Mesendoderm (in vitro differentiated cells): ENCODE data around the gene PXN.
"Not testable (repeated sequence)": the region's sequence is repeated elsewhere in the genome, so short reads cannot be mapped to it uniquely, and the experiment has no call there.

Source experiments
- DNase-seq: peaks from one replicate; pipeline ENCODE4 v3.0.0; 2013
- H2AK5ac ChIP-seq: 2 replicates; pipeline ENCODE4 v1.6.1; 2013; ENCODE audit warnings: low read length, inconsistent platforms
- H2BK120ac ChIP-seq: 2 replicates; pipeline ENCODE4 v1.6.1; 2013; ENCODE audit warnings: low read depth, mild to moderate bottlenecking, low read length, moderate library complexity, mixed read lengths
- H2BK15ac ChIP-seq: replicated peaks from 2 replicates; pipeline ENCODE4 v1.6.1; 2013; ENCODE audit warnings: low read depth, mild to moderate bottlenecking, moderate library complexity
- H2BK5ac ChIP-seq: 2 replicates; pipeline ENCODE4 v1.6.1; 2013; ENCODE audit warnings: low read length, inconsistent platforms
- H3K18ac ChIP-seq: 2 replicates; pipeline ENCODE4 v1.6.1; 2013; ENCODE audit warnings: mild to moderate bottlenecking, low read length, mixed read lengths
- H3K23ac ChIP-seq: one replicate; pipeline ENCODE4 v1.6.1; 2013; ENCODE audit warnings: low read length
- H3K27ac ChIP-seq: 2 replicates; pipeline ENCODE4 v1.5.1; 2013; ENCODE audit warnings: low read depth, mild to moderate bottlenecking, inconsistent platforms, low read length, moderate library complexity
- H3K27me3 ChIP-seq: 2 replicates; pipeline ENCODE4 v1.6.1; 2013; ENCODE audit warnings: low read length, control low read depth, mild to moderate bottlenecking, inconsistent platforms; ENCODE audit not compliant: insufficient read depth, poor library complexity
- H3K36me3 ChIP-seq: 2 replicates; pipeline ENCODE4 v1.6.1; 2013; ENCODE audit warnings: low read length, inconsistent platforms; ENCODE audit not compliant: control insufficient read depth, insufficient read depth
- H3K4ac ChIP-seq: one replicate; pipeline ENCODE4 v1.6.1; 2013; ENCODE audit warnings: low read depth, mild to moderate bottlenecking, low read length, moderate library complexity
- H3K4me1 ChIP-seq: 2 replicates; pipeline ENCODE4 v1.6.1; 2013; ENCODE audit warnings: low read depth, low read length, inconsistent platforms; ENCODE audit not compliant: control insufficient read depth
- H3K4me2 ChIP-seq: 2 replicates; pipeline ENCODE4 v1.6.1; 2013; ENCODE audit warnings: low read length
- H3K4me3 ChIP-seq: 2 replicates; pipeline ENCODE4 v1.5.1; 2013; ENCODE audit warnings: mild to moderate bottlenecking, low read length
- H3K56ac ChIP-seq: one replicate; pipeline ENCODE4 v1.6.1; 2013; ENCODE audit warnings: low read length
- H3K79me1 ChIP-seq: 2 replicates; pipeline ENCODE4 v1.6.1; 2013; ENCODE audit warnings: low read length, inconsistent platforms
- H3K79me2 ChIP-seq: 2 replicates; pipeline ENCODE4 v1.6.1; 2013; ENCODE audit warnings: mild to moderate bottlenecking, low read length; ENCODE audit not compliant: control insufficient read depth, insufficient read depth
- H3K9ac ChIP-seq: 2 replicates; pipeline ENCODE4 v1.6.1; 2013; ENCODE audit warnings: low read length, inconsistent platforms
- H4K5ac ChIP-seq: one replicate; pipeline ENCODE4 v1.6.1; 2013; ENCODE audit warnings: low read length
- H4K8ac ChIP-seq: one replicate; pipeline ENCODE4 v1.6.1; 2013; ENCODE audit warnings: low read depth, mild to moderate bottlenecking, control low read depth, low read length, moderate library complexity
- WGBS: extraction: QIAGEN DNeasy Blood & Tissue Kit; methylation state at CpG from one replicate; pipeline ENCODE4 v1.1.7; 2013; ENCODE audit warnings: low lambda C conversion rate, missing lambda C conversion rate; ENCODE audit not compliant: insufficient coverage; ENCODE audit errors: extremely low coverage; 5-methylcytosine and 5-hydroxymethylcytosine counted together

Gene PXN

DNA sequence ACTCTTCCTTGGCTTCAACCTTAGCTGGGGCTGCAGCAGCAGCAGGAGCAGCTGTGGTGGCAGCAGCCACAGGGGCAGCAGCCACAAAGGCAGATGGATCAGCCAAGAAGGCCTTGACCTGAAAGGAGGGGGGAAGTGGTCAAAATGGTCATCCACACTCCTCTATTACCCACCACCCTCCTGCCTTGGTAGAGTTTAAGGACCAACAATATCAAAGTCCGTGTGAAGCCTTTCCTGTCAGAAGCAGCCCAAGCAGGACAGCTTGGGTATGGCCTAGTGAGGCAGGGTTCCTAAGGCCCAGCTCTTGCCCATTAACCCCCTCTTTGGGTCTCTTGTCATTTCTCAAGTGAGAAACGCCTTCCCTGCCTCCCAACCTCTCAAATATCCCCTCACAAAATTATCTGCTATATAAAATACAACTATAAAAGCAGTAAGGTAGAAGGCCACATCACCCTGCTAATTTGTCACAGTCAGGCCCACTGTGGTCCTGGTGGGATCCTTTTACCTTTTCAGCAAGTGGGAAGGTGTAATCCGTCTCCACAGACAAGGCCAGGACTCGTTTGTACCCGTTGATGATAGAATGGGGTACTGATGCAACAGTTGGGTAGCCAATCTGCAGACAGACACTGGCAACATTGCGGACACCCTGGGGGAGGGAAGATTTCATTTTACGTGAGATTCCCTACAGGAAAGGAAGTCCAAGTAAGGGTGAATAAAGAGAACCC, 68.6 kb downstream of the PXN start:
- not testable (repeated sequence) for H3K27me3 ChIP-seq, H2BK120ac ChIP-seq, H3K4me1 ChIP-seq, H3K18ac ChIP-seq, DNase-seq, H3K23ac ChIP-seq, H3K27ac ChIP-seq, H4K5ac ChIP-seq, H2BK15ac ChIP-seq, H3K79me1 ChIP-seq, H2BK5ac ChIP-seq, H4K8ac ChIP-seq, H3K4ac ChIP-seq, H2AK5ac ChIP-seq, H3K4me3 ChIP-seq
- peak overlapping the region; percentile 8 for H3K4me2 ChIP-seq
- H3K56ac ChIP-seq, result peak overlapping the region; percentile 27
- WGBS, result no CpG with 5 or more reads among the region's 7 CpGs
- peak overlapping the region; percentile 39 for H3K9ac ChIP-seq
- H3K79me2 ChIP-seq, result peaks cover 50% of the 10 kb centered on the region
- H3K36me3 ChIP-seq, result peaks cover 17% of the 10 kb centered on the region

DNA sequence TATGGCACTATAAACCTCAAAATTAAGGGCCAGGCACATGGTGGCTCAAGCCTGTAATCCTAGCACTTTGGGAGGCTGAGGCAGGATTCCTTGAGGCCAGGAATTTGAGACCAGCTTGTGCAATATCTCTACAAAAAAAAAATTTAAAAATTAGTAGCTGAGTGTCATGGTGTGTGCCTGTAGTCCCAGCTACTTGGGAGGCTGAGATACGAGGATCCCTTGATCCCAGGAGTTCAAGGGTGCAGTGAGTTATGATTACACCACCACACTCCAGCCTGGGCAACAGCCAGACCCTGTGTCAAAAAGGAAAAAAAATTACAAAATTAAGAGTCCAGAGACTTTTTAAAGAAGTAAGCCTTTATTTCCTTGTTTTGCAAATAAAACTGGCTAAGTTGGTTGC, 69.2 kb downstream of the PXN start:
- Histone ChIP-seq H3K56ac (no peak overlapping the region), H4K5ac (no peak overlapping the region), H3K79me2 (peaks cover 54% of the 10 kb centered on the region), H3K23ac (no peak overlapping the region), H3K4me3 (no peak overlapping the region), H2BK5ac (no peak overlapping the region), H3K27ac (no peak overlapping the region), H4K8ac (no peak overlapping the region), H3K9ac (no peak overlapping the region), H3K36me3 (peaks cover 17% of the 10 kb centered on the region), H2BK15ac (no peak overlapping the region), H2AK5ac (no peak overlapping the region), H3K18ac (no peak overlapping the region), H3K4me2 (no peak overlapping the region), H3K79me1 (peaks cover 5% of the 10 kb centered on the region), H3K4me1 (peaks cover 2% of the 10 kb centered on the region), H3K4ac (no peak overlapping the region), H2BK120ac (no peak overlapping the region), H3K27me3 (no peaks in the 10 kb centered on the region)
- DNase-seq, result no peak
- WGBS, result no CpG with 5 or more reads among the region's 1 CpG

DNA sequence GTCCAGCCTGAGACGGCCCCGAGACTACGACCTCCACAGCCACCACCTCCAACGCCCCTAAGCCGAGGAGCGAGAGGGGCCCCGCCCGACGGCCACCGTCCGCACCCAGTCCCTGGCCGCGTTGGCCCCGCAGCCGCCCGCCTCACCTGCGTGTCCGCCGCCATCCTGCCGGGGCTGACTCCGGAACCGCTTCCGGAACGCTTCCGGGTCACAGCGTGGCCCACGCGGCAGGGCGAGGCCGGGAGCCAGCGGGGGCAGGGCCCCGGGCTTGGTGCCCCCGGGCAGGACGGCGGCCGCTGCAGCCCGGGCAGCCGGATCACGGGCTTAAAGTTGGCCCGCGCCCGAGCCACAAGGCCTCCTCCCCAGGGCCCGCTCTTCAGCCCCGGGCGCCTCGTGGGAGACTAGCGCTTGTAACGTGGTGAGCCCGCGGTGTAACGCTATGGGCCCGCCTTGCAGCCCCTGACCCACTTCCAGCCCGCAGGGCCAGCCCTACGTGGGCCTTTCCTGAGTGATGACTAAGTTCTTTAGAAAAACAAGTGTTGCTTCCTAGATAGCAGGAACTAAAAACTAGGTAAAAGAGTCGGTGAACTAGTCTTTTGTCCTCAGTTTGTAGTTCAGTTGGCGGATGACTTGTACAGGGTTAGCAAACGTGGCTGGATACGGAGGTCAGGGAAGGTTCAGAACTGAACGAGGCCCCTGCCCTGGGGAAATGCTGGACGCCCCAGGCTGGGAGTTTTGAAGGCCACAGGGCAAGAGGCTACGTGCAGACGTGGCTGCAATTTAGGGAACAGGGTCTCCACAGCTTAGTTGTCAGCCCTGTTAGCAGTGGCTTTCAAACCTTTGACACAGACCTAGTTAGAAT, 70.8 kb downstream of the PXN start, which contains the start of gene GCN1:
GCN1 (minus strand) TSS at position 182 of the 862 bp plus-strand sequence; CDS start at position 164, 18 bp downstream.
- H2BK5ac ChIP-seq, result peak within 1 kb of the TSS; percentile 51
- peak within 1 kb of the TSS; percentile 63 for H3K4me2 ChIP-seq
- peak; percentile 86 for DNase-seq
- H3K56ac ChIP-seq, result peak within 1 kb of the TSS; percentile 93
- H3K79me1 ChIP-seq, result peaks cover 7% of the 10 kb centered on the region
- H2AK5ac ChIP-seq, result peak within 1 kb of the TSS; percentile 80
- H3K18ac ChIP-seq, result peak within 1 kb of the TSS; percentile 90
- H4K8ac ChIP-seq, result peak within 1 kb of the TSS; percentile 87
- H3K4ac ChIP-seq, result peak within 1 kb of the TSS; percentile 85
- no CpG with 5 or more reads among the region's 62 CpGs for WGBS
- peak within 1 kb of the TSS; percentile 86 for H3K27ac ChIP-seq
- peaks cover 53% of the 10 kb centered on the region for H3K79me2 ChIP-seq
- no peak within 1 kb of the TSS for H2BK120ac ChIP-seq
- no peak within 1 kb of the TSS for H3K23ac ChIP-seq
- no peaks in the 10 kb centered on the region for H3K27me3 ChIP-seq
- no peak within 1 kb of the TSS for H2BK15ac ChIP-seq
- peak within 1 kb of the TSS; percentile 53 for H3K9ac ChIP-seq
- H3K36me3 ChIP-seq, result peaks cover 17% of the 10 kb centered on the region
- peak within 1 kb of the TSS; percentile 42 for H3K4me3 ChIP-seq
- peaks cover 2% of the 10 kb centered on the region for H3K4me1 ChIP-seq
- H4K5ac ChIP-seq, result no peak within 1 kb of the TSS

DNA sequence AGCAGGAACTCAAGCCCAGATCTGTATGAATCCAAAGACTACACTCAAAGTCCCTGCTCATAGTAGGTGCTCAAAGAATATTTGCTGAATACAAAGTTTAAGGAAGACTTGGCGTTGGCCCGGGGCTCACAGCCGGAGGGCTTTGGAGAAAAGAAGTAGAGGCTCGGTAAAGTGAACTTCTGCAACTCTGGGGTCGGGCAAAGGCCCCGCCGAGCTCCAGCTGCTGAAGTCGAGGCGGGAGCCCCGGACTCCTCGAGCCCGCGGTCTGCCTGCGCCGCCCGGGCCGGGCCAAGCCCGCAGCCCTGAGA, 71.3 kb downstream of the PXN start:
- H3K9ac ChIP-seq, result peak overlapping the region; percentile 53
- H3K79me1 ChIP-seq, result peaks cover 7% of the 10 kb centered on the region
- H2AK5ac ChIP-seq, result no peak overlapping the region
- peak overlapping the region; percentile 82 for H3K4ac ChIP-seq
- H3K27ac ChIP-seq, result peak overlapping the region; percentile 72
- peak overlapping the region; percentile 47 for H3K18ac ChIP-seq
- no peak overlapping the region for H2BK120ac ChIP-seq
- H3K23ac ChIP-seq, result no peak overlapping the region
- H3K36me3 ChIP-seq, result peaks cover 17% of the 10 kb centered on the region
- peak; percentile 28 for DNase-seq
- H2BK15ac ChIP-seq, result no peak overlapping the region
- peak overlapping the region; percentile 93 for H3K56ac ChIP-seq
- no peaks in the 10 kb centered on the region for H3K27me3 ChIP-seq
- peak overlapping the region; percentile 42 for H3K4me3 ChIP-seq
- peaks cover 47% of the 10 kb centered on the region for H3K79me2 ChIP-seq
- H2BK5ac ChIP-seq, result no peak overlapping the region
- no peak overlapping the region for H4K5ac ChIP-seq
- H3K4me2 ChIP-seq, result peak overlapping the region; percentile 63
- WGBS, result no CpG with 5 or more reads among the region's 18 CpGs
- peak overlapping the region; percentile 87 for H4K8ac ChIP-seq
- H3K4me1 ChIP-seq, result peaks cover 2% of the 10 kb centered on the region

DNA sequence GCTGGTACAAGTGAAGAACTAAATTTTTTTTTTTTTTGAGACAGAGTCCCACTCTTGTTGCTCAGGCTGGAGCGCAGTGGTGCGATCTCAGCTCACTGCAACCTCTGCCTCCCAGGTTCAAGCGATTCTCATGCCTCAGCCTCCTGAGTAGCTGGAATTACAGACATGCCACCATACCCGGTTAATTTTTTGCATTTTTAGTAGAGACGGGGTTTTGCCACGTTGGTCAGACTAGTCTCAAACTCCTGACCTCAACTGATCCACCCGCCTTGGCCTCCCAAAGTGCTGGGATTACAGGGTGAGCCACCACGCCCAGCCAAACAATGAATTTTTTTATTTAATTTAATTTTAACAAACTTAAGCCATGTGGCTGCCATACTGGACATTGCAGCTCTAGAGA, 72.2 kb downstream of the PXN start:
- H3K4ac ChIP-seq, H2BK5ac ChIP-seq, DNase-seq, H3K4me2 ChIP-seq, H3K4me1 ChIP-seq, H2BK120ac ChIP-seq, H2AK5ac ChIP-seq, H3K4me3 ChIP-seq, H3K56ac ChIP-seq, H4K8ac ChIP-seq, H3K23ac ChIP-seq, H3K79me1 ChIP-seq, H3K18ac ChIP-seq, H3K27ac ChIP-seq, H4K5ac ChIP-seq, H3K27me3 ChIP-seq, H2BK15ac ChIP-seq: not testable (repeated sequence)
- peaks cover 10% of the 10 kb centered on the region for H3K36me3 ChIP-seq
- peak overlapping the region; percentile 11 for H3K9ac ChIP-seq
- H3K79me2 ChIP-seq, result peaks cover 38% of the 10 kb centered on the region
- no CpG with 5 or more reads among the region's 8 CpGs for WGBS
